RKO (cell line): ENCODE data around the gene GNE.

Source experiments
- DNase-seq: peaks from one replicate; pipeline ENCODE4 v3.0.0-alpha.2; 2016; ENCODE audit warnings: low spot score

The GNE gene

GRCh38 chr9:36169166-36169565, 89.1 kb downstream of the GNE start, which contains the start of gene CCIN:
CCIN (plus strand) TSS chr9:36169388; CDS start chr9:36169503, 115 bp downstream.
- no peak for DNase-seq

DNA sequence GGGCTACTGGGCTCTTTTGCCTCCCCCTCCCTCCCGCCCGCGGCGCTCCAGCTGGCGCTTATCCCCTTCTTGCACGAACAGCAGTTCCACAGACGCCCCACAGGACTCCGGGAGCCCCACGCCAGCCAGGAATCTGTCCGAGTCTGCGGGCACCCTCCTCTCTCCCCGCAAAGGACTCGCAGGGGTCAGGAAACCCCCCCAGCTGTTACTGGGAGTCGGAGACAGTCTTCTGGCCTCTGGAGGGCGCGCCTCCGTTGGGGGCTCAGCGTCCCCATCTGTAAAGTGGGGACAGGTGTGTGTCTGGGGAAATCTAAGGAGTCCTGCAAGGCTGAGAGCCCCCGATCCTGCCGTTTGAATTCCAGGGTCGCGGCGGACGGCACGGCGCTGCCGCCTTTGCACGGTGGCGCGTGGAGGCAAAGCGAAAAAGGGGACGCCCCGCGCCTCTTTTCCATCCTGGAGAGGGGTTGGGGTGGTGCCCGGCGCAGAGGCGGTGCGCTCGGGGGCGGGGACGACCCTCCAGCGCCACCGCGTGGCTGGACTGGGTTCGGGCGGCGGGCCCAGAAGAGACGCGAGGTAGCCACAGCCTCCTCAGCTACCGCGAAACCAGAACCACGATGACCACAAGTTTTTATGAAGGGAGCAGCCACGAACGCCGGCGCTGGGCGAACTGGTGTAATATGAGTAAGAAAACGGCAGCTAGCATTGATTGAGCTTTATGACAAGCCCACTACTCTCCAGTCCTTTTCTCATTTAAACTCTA, 91.9 kb downstream of the GNE start:
- DNase-seq, result peak; percentile 59

DNA sequence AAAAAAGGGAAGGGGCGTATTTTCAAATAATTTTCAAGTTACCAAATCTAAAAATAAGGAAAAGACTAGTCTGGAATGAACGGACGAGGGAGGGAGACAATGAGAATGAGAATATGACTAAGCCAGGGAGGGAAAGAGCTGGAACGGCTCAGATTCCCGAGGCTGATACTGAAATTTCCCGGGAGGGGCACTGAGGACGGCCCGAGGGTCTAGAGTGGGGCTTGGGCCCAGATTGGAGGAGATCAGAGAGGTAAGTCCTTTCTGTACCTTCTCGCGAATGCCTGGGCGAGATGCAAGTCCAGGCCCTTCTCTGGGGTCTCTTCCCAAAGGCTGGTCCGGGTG, 92.5 kb downstream of the GNE start:
- DNase-seq, result no peak

DNA sequence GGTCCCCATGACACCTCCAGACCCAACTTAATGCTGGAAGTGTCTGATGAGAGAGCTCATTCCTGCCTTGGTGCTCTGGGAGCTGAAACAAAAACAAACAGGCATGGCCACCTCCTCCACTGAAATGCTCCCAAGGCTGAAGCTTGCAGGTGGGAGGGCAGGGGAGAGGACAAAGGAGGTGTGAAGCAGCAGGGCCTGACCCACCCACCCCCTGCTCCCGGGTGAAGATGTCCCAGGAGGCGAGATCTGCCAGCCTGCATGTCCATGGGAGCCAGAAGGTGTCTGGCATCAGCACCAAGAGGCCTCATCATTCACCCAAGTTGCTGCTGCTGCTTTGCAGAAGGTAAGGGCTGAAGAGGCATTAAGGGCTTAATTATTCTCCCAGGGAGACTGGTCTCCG, 93.3 kb downstream of the GNE start:
- no peak for DNase-seq
